Cardiac muscle cell (in vitro differentiated cells and primary cell): Measurements from ENCODE around the gene TMEM37. TPM values are rescaled to one million over a fixed set of nuclear protein-coding genes. Genes with fewer than 3 reads are reported as not detected.

ENCODE experiments used
- DNase-seq, 2 donors: peaks; one replicate each; pipeline versions ENCODE4 v3.0.0 to v3.0.0-alpha.2; 2010 to 2017; ENCODE audit warnings: low read depth in 1 of 2, low spot score in 1 of 2
- H3K27ac ChIP-seq: fragments of 200-600 bp; sonication (generic); 2 replicates; pipeline ENCODE4 v1.5.1; 2016
- H3K27me3 ChIP-seq: fragments of 200-600 bp; sonication (generic); 2 replicates; pipeline ENCODE4 v1.6.0; 2016; ENCODE audit warnings: control low read depth
- H3K36me3 ChIP-seq: fragments of 200-600 bp; sonication (generic); 2 replicates; pipeline ENCODE4 v1.5.1; 2016; ENCODE audit warnings: control low read depth
- H3K4me1 ChIP-seq: fragments of 200-600 bp; sonication (generic); 2 replicates; pipeline ENCODE4 v1.8.1; 2017; ENCODE audit warnings: low read depth, mild to moderate bottlenecking, mixed run types
- H3K4me3 ChIP-seq: fragments of 200-600 bp; sonication (generic); 2 replicates; pipeline ENCODE4 v1.5.1; 2016; ENCODE audit warnings: mild to moderate bottlenecking
- H3K9me3 ChIP-seq: fragments of 200-600 bp; sonication (generic); 2 replicates; pipeline ENCODE4 v1.5.1; 2017; ENCODE audit warnings: low read depth, mild to moderate bottlenecking, control low read depth
- polyA plus RNA-seq: library from polyadenylated mRNA; unstranded; fragments of >200 nt; fragmentation: Nextera tagmentation; extraction: Ambion mirVana; gene quantifications from 2 replicates; pipeline ENCODE4 v1.2.1, GENCODE V29; 2016
- total RNA-seq: library from RNA; depleted of rRNA; stranded (reverse); fragments of >200 nt; gene quantifications from 2 replicates; pipeline ENCODE4 v1.2.3, GENCODE V29; 2016
- TF ChIP-seq, protein P1 (sequence below): IDR thresholded peaks from 2 replicates; pipeline ENCODE4 v1.5.1; 2012; ENCODE audit warnings: low read depth, mild to moderate bottlenecking, low read length

TMEM37 gene
- total and polyA plus RNA-seq, 2 experiments from 2014 or later, result 2.1 to 4.3 TPM

DNA sequence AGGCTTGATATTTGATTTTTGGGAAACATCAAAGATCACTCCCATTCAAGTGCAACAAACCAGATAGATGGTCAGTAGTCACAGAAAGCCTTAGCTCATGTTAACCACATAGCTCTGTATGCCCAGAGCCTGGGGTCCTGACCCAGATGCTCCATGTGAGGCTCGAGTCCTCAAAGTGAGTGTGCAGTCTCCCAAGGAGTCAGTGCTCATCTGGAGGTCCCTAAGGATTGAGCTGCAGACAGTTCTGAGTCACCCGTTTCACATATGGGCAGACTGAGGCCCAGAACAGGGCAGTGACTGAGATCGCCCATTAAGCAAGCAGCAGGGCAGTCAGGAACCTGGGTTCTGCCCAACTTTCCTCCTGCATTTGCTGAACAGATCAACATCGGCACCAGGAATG is 9.2 kb downstream of the TMEM37 start:
- Histone ChIP-seq H3K4me1 (peaks cover 3% of the 10 kb centered on the region), H3K36me3 (no peaks in the 10 kb centered on the region), H3K9me3 (no peaks in the 10 kb centered on the region), H3K27ac (no peak overlapping the region), H3K27me3 (no peaks in the 10 kb centered on the region), H3K4me3 (no peak overlapping the region)
- TF ChIP-seq, protein P1, sequence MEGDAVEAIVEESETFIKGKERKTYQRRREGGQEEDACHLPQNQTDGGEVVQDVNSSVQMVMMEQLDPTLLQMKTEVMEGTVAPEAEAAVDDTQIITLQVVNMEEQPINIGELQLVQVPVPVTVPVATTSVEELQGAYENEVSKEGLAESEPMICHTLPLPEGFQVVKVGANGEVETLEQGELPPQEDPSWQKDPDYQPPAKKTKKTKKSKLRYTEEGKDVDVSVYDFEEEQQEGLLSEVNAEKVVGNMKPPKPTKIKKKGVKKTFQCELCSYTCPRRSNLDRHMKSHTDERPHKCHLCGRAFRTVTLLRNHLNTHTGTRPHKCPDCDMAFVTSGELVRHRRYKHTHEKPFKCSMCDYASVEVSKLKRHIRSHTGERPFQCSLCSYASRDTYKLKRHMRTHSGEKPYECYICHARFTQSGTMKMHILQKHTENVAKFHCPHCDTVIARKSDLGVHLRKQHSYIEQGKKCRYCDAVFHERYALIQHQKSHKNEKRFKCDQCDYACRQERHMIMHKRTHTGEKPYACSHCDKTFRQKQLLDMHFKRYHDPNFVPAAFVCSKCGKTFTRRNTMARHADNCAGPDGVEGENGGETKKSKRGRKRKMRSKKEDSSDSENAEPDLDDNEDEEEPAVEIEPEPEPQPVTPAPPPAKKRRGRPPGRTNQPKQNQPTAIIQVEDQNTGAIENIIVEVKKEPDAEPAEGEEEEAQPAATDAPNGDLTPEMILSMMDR, result no peak
- no peak for DNase-seq

- no peaks in the 10 kb centered on the region for H3K27me3 ChIP-seq
- DNase-seq, result no peak
- no peaks in the 10 kb centered on the region for H3K36me3 ChIP-seq
- no peak overlapping the region for H3K27ac ChIP-seq
- no peak overlapping the region for H3K4me3 ChIP-seq
- H3K4me1 ChIP-seq, result peaks cover 3% of the 10 kb centered on the region
- no peaks in the 10 kb centered on the region for H3K9me3 ChIP-seq
- TF ChIP-seq, protein P1, result no peak
Observed at GRCh38 chr2:119441376-119442225, 9.9 kb downstream of the TMEM37 start.

GRCh38 chr2:119442226-119442619 is 10.6 kb downstream of the TMEM37 start:
- Histone ChIP-seq H3K9me3 (no peaks in the 10 kb centered on the region), H3K36me3 (no peaks in the 10 kb centered on the region), H3K27me3 (no peaks in the 10 kb centered on the region), H3K4me3 (no peak overlapping the region), H3K4me1 (peaks cover 3% of the 10 kb centered on the region), H3K27ac (no peak overlapping the region)
- no peak for DNase-seq
- TF ChIP-seq, protein P1, result no peak

- Histone ChIP-seq H3K9me3 (no peaks in the 10 kb centered on the region), H3K36me3 (no peaks in the 10 kb centered on the region), H3K27me3 (no peaks in the 10 kb centered on the region), H3K4me1 (peaks cover 3% of the 10 kb centered on the region), H3K4me3 (no peak overlapping the region), H3K27ac (no peak overlapping the region)
- DNase-seq, result no peak
- TF ChIP-seq, protein P1, result no peak
Observed at GRCh38 chr2:119442850-119443249, 11.2 kb downstream of the TMEM37 start.

DNA sequence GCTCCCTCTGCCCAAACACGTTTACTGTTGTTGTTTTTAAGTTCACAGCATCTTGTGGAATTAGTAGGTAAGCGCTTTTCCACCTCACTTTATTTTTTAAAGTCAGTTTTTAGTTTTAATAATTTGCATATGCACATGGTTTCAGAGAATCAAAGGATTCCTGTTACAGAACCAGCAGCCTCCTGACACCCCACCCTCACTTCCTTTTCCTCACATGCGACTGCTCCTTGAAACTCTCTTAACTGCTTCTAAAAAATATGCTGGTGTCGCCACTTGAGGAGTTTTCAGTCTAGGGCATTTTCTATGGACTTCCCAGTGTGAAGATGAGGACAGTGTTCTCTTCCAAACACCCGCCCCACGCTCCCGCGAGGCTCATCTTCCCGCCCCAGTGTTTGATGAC is 14.4 kb downstream of the TMEM37 start:
- TF ChIP-seq, protein P1, result no peak
- Histone ChIP-seq H3K27ac (no peak overlapping the region), H3K36me3 (no peaks in the 10 kb centered on the region)

More for the DNA sequence above, 14.4 kb downstream of the TMEM37 start:
- no peak for DNase-seq
- Histone ChIP-seq H3K27me3 (no peaks in the 10 kb centered on the region), H3K4me3 (no peak overlapping the region), H3K9me3 (no peaks in the 10 kb centered on the region), H3K4me1 (no peaks in the 10 kb centered on the region)
